HG03520 (cell line): ENCODE measurements around the gene DENND5A.
A peak's percentile ranks its signal among the peaks of the same experiment; 100 is the strongest.
"Not testable (repeated sequence)": the region's sequence is repeated elsewhere in the genome, so short reads cannot be mapped to it uniquely, and the experiment has no call there.

Experiments
- ATAC-seq: cut with Tn5 transposase; IDR thresholded peaks from one replicate; pipeline ENCODE4 v1.9.1; 2021; ENCODE audit warnings: mild to moderate bottlenecking, moderate library complexity; ENCODE audit not compliant: unreplicated experiment

DENND5A gene

DNA sequence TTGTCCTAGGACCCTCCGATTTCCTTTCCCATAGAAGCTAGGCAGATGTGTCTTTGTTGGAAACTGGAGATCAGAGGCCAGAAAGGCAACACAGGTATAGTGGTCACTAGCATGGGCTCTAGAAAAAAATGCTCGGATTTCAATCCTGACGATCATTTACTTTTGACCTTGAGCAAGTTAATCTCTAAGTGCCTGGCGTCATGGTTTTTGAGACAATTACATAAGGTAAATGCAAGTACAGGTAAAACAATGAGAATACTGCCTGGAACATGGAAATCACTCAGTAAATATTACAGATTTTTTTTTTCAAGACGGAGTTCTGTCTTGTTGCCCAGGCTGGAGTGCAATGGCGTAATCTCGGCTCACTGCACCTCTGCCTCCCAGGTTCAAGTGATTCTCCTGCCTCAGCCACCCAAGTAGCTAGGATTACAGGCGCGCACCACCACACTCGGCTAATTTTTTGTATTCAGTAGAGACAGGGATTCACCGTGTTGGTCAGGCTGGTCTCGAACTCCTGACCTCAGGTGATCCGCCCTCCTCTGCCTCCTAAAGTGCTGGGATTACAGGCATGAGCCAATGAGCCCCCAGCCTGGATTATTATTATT, 1.1 kb upstream of the DENND5A start:
- ATAC-seq: no peak

DNA sequence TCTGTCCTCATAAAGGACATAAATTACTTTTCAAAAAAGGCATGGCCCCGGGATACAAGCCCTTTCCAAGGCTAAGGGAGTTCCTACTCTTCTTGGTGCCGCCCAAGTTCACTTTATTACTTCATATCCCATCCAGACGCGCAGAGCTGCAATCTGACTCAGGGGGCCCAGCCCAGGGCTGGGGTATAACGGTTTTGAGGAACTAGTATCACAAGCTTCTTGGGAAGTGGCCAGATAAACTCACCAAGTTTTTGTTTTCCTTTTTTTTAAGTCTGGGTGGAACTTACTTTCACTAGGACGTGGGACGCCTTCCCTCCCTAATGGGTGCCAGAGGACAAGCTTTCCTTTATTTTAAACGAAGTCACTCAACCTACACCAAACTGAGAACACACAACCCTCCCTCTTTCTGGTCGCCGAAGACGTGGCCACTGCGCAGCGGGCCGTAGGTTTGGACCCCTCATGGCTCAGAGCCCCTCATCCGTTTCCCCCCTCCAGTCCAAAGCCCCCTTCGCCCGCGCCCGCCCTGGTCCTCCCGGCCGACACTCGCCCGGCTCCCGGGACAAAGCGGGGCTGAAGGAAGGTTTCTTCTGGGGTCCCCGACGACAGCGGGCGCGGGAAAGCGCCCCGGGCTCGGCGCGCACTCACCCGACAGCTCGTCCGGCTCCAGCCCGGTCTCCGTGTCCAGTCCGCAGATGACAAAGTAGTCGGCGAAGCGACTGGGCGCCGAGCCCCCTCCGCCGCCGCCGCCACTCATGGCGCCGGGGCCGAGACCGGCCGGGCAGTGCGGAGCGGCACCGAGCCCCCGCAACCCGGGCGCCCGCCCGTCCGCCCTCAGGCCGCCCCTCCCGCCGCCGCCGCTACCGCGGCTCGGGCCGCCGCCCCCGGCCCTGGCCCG, 587 bp downstream of the DENND5A start:
- ATAC-seq: peak; percentile 16

DNA sequence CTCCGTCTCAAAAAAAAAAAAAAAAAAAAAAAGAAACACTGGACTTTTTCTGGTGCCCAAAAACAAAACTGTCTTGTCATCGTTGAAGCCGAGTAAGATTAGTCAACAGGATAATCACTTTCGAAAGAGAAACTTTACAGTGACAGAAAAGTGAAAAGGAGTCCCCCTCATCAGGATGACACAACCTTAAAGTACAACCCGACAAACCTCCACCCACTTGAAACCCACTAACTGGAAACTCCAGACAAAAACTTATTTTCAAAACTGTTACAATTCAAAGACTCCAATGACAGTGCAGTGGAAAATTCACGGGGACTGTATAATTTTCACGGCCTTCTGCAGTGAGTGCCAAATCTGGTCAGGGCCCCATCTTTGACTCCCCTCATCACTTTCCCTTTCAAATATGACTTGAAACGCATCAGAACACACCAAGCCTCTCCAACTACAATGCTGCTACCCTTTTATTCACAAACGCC, 1.3 kb downstream of the DENND5A start:
- ATAC-seq: peak; percentile 55

GRCh38 chr11:9260838-9261146, 4.4 kb downstream of the DENND5A start:
- ATAC-seq: not testable (repeated sequence)

GRCh38 chr11:9259981-9260837, 4.9 kb downstream of the DENND5A start:
- no peak for ATAC-seq

GRCh38 chr11:9258279-9258678, 6.9 kb downstream of the DENND5A start:
- not testable (repeated sequence) for ATAC-seq

DNA sequence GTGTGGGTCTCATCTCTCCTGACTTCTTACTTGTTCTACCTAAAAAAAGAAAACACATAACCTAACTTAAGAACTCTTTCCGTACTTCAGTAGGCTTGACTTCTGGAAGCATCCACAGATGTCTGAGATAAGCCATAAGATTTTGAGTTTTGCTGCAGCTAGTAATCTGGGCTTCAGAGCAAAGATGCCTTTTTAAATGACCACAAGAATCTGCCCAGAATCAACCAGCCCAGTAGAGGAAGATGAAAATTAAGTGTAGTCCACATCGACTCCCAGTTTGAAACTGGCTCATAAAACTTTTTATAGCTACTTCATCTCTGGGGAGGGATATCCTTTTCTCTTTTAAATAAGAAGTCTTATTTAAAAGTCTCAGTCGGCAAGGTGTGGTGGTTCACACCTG, 10.7 kb downstream of the DENND5A start:
- no peak for ATAC-seq

- no peak for ATAC-seq
Observed at GRCh38 chr11:9253086-9253485, 12.1 kb downstream of the DENND5A start.

- no peak for ATAC-seq
Observed at GRCh38 chr11:9251311-9251710, 13.8 kb downstream of the DENND5A start.

- ATAC-seq: no peak
Observed at GRCh38 chr11:9250139-9250582, 15.0 kb downstream of the DENND5A start.

DNA sequence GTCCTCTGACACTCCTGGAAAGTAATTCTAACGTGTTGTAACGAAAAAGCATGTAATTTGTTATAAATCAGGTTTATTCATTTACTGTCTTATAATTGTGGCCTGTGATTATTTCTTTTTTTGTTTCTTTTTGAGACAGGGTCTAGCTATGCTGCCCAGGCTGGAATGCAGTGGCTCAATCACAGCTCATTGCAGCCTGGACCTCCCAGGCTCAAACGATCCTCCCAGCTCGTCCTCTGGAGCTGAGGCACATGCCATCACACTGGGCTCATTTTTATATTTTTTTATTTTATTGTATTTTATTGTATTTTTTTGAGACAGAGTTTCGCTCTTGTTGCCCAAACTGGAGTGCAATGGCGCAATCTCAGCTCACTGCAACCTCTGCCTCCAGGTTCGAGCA, 15.9 kb downstream of the DENND5A start:
- no peak for ATAC-seq

- no peak for ATAC-seq
Observed at GRCh38 chr11:9247863-9248262, 17.3 kb downstream of the DENND5A start.

DNA sequence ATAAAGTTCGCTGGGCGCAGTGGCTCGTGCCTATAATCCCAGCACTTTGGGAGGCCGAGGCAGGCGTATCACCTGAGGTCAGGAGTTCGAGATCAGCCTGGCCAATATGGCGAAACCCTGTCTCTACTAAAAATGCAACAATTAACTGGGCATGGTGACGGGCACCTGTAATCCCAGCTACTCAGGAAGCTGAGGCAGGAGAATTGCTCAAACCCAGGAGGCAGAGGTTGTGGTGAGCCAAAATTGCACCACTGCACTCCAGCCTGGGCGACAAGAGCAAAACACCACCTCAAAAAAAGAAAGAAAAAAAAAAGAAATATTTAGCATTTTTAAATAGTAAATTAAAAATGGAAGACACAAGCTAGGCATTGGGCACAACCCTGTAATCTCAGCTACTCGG, 28.9 kb downstream of the DENND5A start:
- ATAC-seq: not testable (repeated sequence)

DNA sequence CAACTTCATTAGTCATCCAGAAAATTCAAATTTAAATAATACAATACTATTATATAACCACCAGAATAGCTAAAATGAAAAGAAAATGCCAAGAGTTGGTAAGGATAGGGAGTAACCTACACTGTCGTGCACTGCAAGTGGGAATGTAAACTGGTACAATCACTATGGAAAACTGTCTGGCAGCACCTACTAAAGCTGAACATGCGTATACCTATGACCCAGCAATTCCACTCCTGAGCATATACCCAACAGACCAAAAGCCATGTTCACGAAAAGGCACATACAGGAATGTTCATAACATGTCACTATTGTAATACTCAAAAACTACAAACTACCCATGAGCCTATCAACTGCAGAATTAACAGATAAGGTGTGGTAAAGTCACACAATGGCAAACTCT, 32.7 kb downstream of the DENND5A start:
- ATAC-seq: no peak

DNA sequence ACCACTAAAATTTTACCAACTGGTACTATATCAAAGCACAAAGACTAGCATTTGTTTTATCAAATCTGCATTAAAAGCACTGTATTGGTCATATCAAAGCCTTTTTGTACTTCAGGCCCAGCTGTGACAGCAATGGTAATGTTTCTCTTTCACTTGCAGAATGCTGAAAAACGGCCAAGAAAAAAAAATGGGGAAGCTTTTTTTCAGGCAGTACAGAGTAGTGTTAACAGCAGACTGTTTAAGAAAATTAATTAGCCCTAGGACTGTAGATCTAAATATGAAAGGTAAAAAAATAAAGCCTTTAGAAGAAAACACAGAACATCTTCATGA, 33.3 kb downstream of the DENND5A start:
- no peak for ATAC-seq

- no peak for ATAC-seq
Observed at GRCh38 chr11:9230296-9230695, 34.9 kb downstream of the DENND5A start.

- no peak for ATAC-seq
Observed at GRCh38 chr11:9228091-9228490, 37.1 kb downstream of the DENND5A start.

DNA sequence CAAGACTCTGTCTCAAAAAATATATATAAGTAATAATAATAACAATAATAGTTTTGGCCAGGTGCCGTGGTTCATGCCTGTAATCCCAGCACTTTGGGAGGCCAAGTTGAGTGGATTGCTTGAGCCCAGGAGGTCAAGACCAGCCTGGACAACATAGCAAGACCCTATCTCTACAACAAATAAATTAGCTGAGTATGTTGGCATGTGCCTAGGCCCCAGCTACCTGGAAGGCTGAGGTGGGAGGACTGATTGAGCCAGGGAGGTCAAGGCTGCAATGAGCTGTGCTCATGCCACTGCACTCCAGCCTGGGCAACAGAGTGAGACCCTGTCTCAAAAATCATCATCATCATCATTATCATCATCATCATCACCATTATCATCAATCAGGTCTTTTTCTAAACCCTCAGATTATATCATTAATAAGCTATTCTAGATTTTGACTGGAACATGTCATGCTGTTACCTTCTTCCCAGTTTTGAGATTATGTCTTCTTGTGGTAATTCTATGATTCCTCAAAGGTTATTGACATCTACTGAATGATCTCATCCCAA, 39.3 kb downstream of the DENND5A start:
- no peak for ATAC-seq

- no peak for ATAC-seq
Observed at GRCh38 chr11:9222654-9223053, 42.5 kb downstream of the DENND5A start.

GRCh38 chr11:9220853-9221252, 44.3 kb downstream of the DENND5A start:
- ATAC-seq: not testable (repeated sequence)

- ATAC-seq: no peak
Observed at GRCh38 chr11:9219572-9219971, 45.6 kb downstream of the DENND5A start.
